ENCODE results near the gene RPS15. TPM values are rescaled to one million over a fixed set of nuclear protein-coding genes. Genes with fewer than 3 reads are reported as not detected.

Gene RPS15
- total RNA-seq, 1 donor from 2014 or later, result 1,918 TPM

DNA sequence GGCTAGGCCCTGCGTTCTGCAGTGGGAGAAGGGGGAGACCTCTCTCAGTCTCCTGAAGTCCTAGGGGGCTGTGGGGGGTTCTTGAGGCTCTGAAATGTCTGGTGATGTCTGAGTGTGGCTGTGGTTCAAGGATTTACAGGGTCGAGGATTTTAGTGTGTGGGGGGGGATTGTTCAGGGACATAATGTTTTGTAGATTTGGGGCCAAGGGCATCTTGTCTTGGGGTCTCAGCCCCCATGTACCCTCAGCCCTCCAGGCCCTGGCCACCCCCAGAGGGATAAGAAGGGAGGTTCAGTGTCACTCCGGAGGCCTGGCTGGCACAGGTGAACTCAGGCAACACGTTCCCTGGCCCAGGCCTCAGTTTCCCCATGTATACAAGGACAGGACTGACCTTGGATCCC, 9.3 kb downstream of the RPS15 start:
- Histone ChIP-seq H3K9me3 (ENCODE audit: low read depth) (no peaks in the 10 kb centered on the region), H3K4me3 (no peak overlapping the region), H3K4me2 (no peak overlapping the region), H3F3A (ENCODE audit: low read depth) (peaks cover 77% of the 10 kb centered on the region), H4K20me1 (ENCODE audit: low read depth) (peaks cover 68% of the 10 kb centered on the region), H3K4me1 (peaks cover 21% of the 10 kb centered on the region), H3K27me3 (peaks cover 83% of the 10 kb centered on the region), H3K9ac (no peak overlapping the region), H3K27ac (no peak overlapping the region), H3K36me3 (no peaks in the 10 kb centered on the region), H2AFZ (replicated peaks) (no peak overlapping the region), H3K79me2 (ENCODE audit: low read depth) (no peaks in the 10 kb centered on the region)
- peaks cover 7% of the 10 kb centered on the region for H3K36me3 Mint-ChIP-seq
- H3K27me3 Mint-ChIP-seq (ENCODE audit: insufficient read depth, low read depth), result peaks cover 21% of the 10 kb centered on the region
- H3K4me3 Mint-ChIP-seq, result peak overlapping the region; percentile 82
- peaks cover 46% of the 10 kb centered on the region for H3K4me1 Mint-ChIP-seq
- no peak for TF ChIP-seq EZH2phosphoT487 (IDR thresholded peaks at IDR 0.05)
- TF ChIP-seq, protein P1, sequence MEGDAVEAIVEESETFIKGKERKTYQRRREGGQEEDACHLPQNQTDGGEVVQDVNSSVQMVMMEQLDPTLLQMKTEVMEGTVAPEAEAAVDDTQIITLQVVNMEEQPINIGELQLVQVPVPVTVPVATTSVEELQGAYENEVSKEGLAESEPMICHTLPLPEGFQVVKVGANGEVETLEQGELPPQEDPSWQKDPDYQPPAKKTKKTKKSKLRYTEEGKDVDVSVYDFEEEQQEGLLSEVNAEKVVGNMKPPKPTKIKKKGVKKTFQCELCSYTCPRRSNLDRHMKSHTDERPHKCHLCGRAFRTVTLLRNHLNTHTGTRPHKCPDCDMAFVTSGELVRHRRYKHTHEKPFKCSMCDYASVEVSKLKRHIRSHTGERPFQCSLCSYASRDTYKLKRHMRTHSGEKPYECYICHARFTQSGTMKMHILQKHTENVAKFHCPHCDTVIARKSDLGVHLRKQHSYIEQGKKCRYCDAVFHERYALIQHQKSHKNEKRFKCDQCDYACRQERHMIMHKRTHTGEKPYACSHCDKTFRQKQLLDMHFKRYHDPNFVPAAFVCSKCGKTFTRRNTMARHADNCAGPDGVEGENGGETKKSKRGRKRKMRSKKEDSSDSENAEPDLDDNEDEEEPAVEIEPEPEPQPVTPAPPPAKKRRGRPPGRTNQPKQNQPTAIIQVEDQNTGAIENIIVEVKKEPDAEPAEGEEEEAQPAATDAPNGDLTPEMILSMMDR (IDR thresholded peaks at IDR 0.05), result no peak
- no peak for TF ChIP-seq EZH2 (IDR thresholded peaks at IDR 0.05)
- no peaks in the 10 kb centered on the region for H3K9me3 Mint-ChIP-seq
- no peak overlapping the region for H3K27ac Mint-ChIP-seq
- no peak for DNase-seq (ENCODE audit: low spot score)

DNA sequence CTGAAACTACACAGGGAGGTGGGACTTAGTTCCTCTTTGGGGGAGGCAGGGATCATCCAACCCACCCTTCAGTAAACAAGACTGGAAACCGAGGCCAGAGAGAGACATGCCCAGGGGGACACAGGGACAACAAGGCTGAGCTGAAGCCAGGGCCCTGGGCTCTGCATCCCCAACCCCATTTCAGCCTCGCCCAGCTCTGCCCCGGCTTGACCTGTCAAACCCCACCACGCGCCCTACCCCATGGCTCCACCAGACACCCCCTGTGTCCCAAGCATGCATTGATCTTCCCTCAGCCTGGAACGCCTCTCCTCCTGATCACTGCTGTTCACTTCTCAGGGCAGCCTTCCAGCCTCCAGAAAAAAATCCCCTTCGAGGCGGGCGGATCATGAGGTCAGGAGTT, 9.7 kb downstream of the RPS15 start:
- Mint-ChIP-seq H3K9me3 (no peaks in the 10 kb centered on the region), H3K4me3 (peak overlapping the region; percentile 68), H3K27me3 (ENCODE audit: insufficient read depth, low read depth) (peaks cover 22% of the 10 kb centered on the region), H3K27ac (no peak overlapping the region), H3K4me1 (peaks cover 48% of the 10 kb centered on the region), H3K36me3 (peaks cover 4% of the 10 kb centered on the region)
- peaks cover 87% of the 10 kb centered on the region for H3K27me3 ChIP-seq
- no peak overlapping the region for H3K4me2 ChIP-seq
- peaks cover 26% of the 10 kb centered on the region for H3K4me1 ChIP-seq
- H4K20me1 ChIP-seq (ENCODE audit: low read depth), result peaks cover 67% of the 10 kb centered on the region
- H3K79me2 ChIP-seq (ENCODE audit: low read depth), result no peaks in the 10 kb centered on the region
- DNase-seq (ENCODE audit: low spot score), result no peak
- no peak overlapping the region for H3K4me3 ChIP-seq
- H2AFZ ChIP-seq (replicated peaks), result no peak overlapping the region
- TF ChIP-seq, protein P1 (IDR thresholded peaks at IDR 0.05), result no peak
- TF ChIP-seq EZH2phosphoT487 (IDR thresholded peaks at IDR 0.05) (no peak), EZH2 (IDR thresholded peaks at IDR 0.05) (no peak)
- no peak overlapping the region for H3K9ac ChIP-seq
- no peak overlapping the region for H3K27ac ChIP-seq
- no peaks in the 10 kb centered on the region for H3K9me3 ChIP-seq (ENCODE audit: low read depth)
- no peaks in the 10 kb centered on the region for H3K36me3 ChIP-seq
- H3F3A ChIP-seq (ENCODE audit: low read depth), result peaks cover 73% of the 10 kb centered on the region

DNA sequence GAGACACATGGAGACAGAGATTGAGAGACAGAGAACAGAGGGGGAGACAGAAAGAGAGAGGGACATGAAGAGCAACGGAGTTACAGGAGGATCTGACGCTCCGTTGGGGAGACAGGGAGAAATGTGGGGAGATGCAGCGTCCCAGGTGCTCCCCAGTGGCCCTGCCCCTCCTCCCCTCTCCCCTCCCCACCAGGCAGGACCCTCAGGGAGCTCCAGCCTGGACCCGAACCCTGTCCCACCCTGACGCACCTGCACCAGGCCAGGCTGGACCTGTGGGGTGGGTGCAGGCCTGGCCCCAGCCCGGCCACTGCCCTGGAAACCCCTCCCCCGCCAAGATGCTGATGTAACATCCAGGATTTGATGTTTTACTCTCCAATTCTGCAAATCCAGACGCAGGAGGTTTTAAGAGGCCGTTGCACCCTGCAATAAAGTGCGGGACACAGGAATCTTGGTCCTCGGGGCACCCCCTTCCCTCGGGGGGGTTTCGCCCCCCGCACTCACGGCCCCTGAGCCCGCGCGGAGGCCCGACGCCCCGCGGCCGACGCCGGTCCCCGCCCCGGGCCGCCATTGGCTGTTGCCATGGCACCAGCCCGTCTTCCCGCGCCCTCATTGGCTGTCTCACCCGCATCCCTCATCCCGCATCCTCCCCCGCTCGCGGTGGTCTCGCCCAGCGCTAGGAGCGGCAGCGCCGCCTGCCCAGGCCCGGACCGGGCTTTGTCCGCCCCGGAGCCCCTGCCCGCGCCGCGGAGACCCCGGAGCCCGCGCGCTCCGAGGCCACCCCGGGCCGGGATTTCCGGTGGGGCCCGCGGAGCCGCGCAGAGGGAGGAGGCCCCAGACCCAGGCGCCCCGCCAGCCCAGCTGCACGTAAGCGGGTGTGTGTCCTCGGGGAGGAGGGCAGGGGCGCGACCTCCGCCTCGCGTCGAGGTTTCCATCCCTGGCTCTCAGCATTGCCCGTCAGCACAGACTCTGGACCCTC, 11.6 kb downstream of the RPS15 start, which contains the start of gene APC2:
TSS of gene APC2 (plus strand) at position 655 of the 976 bp plus-strand sequence. CDS start 2,881 bp downstream, outside the sequence.
- Histone ChIP-seq H3K9me3 (ENCODE audit: low read depth) (no peaks in the 10 kb centered on the region), H3F3A (ENCODE audit: low read depth) (peaks cover 66% of the 10 kb centered on the region), H3K27ac (no peak within 1 kb of the TSS), H3K4me2 (peak within 1 kb of the TSS; percentile 76), H3K27me3 (peaks cover 97% of the 10 kb centered on the region), H3K36me3 (no peaks in the 10 kb centered on the region), H3K9ac (no peak within 1 kb of the TSS), H3K4me1 (peaks cover 33% of the 10 kb centered on the region), H3K79me2 (ENCODE audit: low read depth) (no peaks in the 10 kb centered on the region), H4K20me1 (ENCODE audit: low read depth) (peaks cover 63% of the 10 kb centered on the region), H3K4me3 (peak within 1 kb of the TSS; percentile 46), H2AFZ (replicated peaks) (no peak within 1 kb of the TSS)
- TF ChIP-seq EZH2 (IDR thresholded peaks at IDR 0.05), result peak; percentile 38
- TF ChIP-seq, protein P1 (IDR thresholded peaks at IDR 0.05), result no peak
- peak; percentile 26 for TF ChIP-seq EZH2phosphoT487 (IDR thresholded peaks at IDR 0.05)
- Mint-ChIP-seq H3K27ac (peak within 1 kb of the TSS; percentile 96), H3K36me3 (peaks cover 6% of the 10 kb centered on the region), H3K9me3 (no peaks in the 10 kb centered on the region), H3K27me3 (ENCODE audit: insufficient read depth, low read depth) (peaks cover 22% of the 10 kb centered on the region), H3K4me3 (peak within 1 kb of the TSS; percentile 88), H3K4me1 (peaks cover 52% of the 10 kb centered on the region)
- DNase-seq (ENCODE audit: low spot score), result peak; percentile 95

Data from neural progenitor cell (in vitro differentiated cells).